Thyroid gland (tissue), 4 donors: ENCODE measurements around the gene THRB.

ENCODE experiments used
- CTCF ChIP-seq, 6 experiments: fragments of 200-600 bp in 3 of 6; fragments of 450-650 bp in 3 of 6; sonication (generic) in 3 of 6; IDR thresholded peaks; one replicate each; pipeline ENCODE4 v1.5.1; 2016 to 2019; ENCODE audit warnings: antibody characterized with exemption in 6 of 6, mild to moderate bottlenecking in 2 of 6, inconsistent platforms in 1 of 6, moderate library complexity in 1 of 6
- POLR2A ChIP-seq, 2 donors: fragments of 450-650 bp; IDR thresholded peaks; one replicate each; pipeline ENCODE4 v1.6.1; 2017; ENCODE audit warnings: antibody characterized with exemption in 2 of 2, mild to moderate bottlenecking in 2 of 2, moderate library complexity in 1 of 2

- TF ChIP-seq CTCF (IDR thresholded peaks at IDR 0.05) (no peak), POLR2A (IDR thresholded peaks at IDR 0.05) (no peak)
These were observed 182.8 kb downstream of the THRB start for GRCh38 chr3:24311881-24312280.
